Upper lobe of left lung (tissue), 6 donors: ENCODE data around the gene AGTR1. TPM values are rescaled to one million over a fixed set of nuclear protein-coding genes. Genes with fewer than 3 reads are reported as not detected.

ENCODE experiments used
- ATAC-seq, 2 donors: fragments of 200-7000 bp; cut with Tn5 transposase; one replicate each; pipeline ENCODE4 v1.9.1; 2022; ENCODE audit warnings: mild to moderate bottlenecking in 2 of 2, moderate library complexity in 2 of 2; ENCODE audit not compliant: low FRiP score in 2 of 2
- DNase-seq, 2 donors: peaks; one replicate each; pipeline ENCODE4 v3.0.0-alpha.2; 2019 to 2020
- H3K27ac ChIP-seq, 4 donors: fragments of 200-600 bp; sonication (generic); one replicate each; pipeline ENCODE4 v1.5.1; 2016 to 2019
- H3K27me3 ChIP-seq, 4 donors: fragments of 200-600 bp; sonication (generic); one replicate each; pipeline ENCODE4 v1.5.1; 2017 to 2019
- H3K36me3 ChIP-seq, 4 donors: fragments of 200-600 bp; sonication (generic); one replicate each; pipeline ENCODE4 v1.5.1; 2016 to 2019
- H3K4me1 ChIP-seq, 4 donors: fragments of 200-600 bp; sonication (generic); one replicate each; pipeline ENCODE4 v1.5.1; 2018 to 2019
- H3K4me3 ChIP-seq, 4 donors: fragments of 200-600 bp; sonication (generic); one replicate each; pipeline ENCODE4 v1.5.1; 2017 to 2019; ENCODE audit warnings: mild to moderate bottlenecking in 2 of 4, moderate library complexity in 1 of 4
- H3K9me3 ChIP-seq, 4 donors: fragments of 200-600 bp; sonication (generic); one replicate each; pipeline ENCODE4 v1.5.1; 2018 to 2019
- CTCF ChIP-seq, 6 experiments: fragments of 450-650 bp in 4 of 6; fragments of 200-600 bp in 2 of 6; sonication (generic) in 2 of 6; IDR thresholded peaks; one replicate each; pipeline ENCODE4 v1.5.1; 2016 to 2019; ENCODE audit warnings: antibody characterized with exemption in 6 of 6
- EP300 ChIP-seq, 4 donors: sonication (generic); formaldehyde crosslinking; IDR thresholded peaks; one replicate each; pipeline ENCODE4 v1.5.1; 2017; ENCODE audit warnings: antibody characterized with exemption in 4 of 4, control low read depth in 2 of 4
- POLR2A ChIP-seq, 4 donors: fragments of 450-650 bp; IDR thresholded peaks; one replicate each; pipeline ENCODE4 v1.5.1; 2016 to 2017; ENCODE audit warnings: antibody characterized with exemption in 4 of 4, mild to moderate bottlenecking in 2 of 4
- POLR2AphosphoS5 ChIP-seq, 2 donors: sonication (generic); formaldehyde crosslinking; IDR thresholded peaks; one replicate each; pipeline ENCODE4 v1.5.1; 2017; ENCODE audit warnings: antibody characterized with exemption in 2 of 2
- WGBS, 2 donors: methylation state at CpG; one replicate each; pipeline ENCODE4 v1.1.5; 2017 to 2018; 5-methylcytosine and 5-hydroxymethylcytosine counted together
- total RNA-seq, 6 donors: library from RNA; depleted of rRNA in 4 of 6; stranded (reverse); fragments of >200 nt in 4 of 6; gene quantifications; one replicate each; pipeline versions ENCODE4 v1.1.0 to v1.2.1, GENCODE V29; 2016 to 2021
- donor health status: DM: no; HTN: no; CAD: no; lungs with moderate emphysema.
- donor health status: DM: no; HTN: yes; CAD: no; lungs with severe emphysema.

Gene AGTR1
- total RNA-seq, 6 donors from 2014 or later, result 4.6 to 9.3 (median 5.9) TPM

GRCh38 chr3:148741219-148741618 lies 43.5 kb downstream of the AGTR1 start:
- no peaks in the 10 kb centered on the region for H3K27me3 ChIP-seq
- H3K9me3 ChIP-seq, result no peaks in the 10 kb centered on the region
- no peak overlapping the region for H3K4me3 ChIP-seq
- TF ChIP-seq CTCF (IDR thresholded peaks at IDR 0.05), result no peak
- no peak for TF ChIP-seq POLR2AphosphoS5 (IDR thresholded peaks at IDR 0.05)
- TF ChIP-seq EP300 (IDR thresholded peaks at IDR 0.05), result no peak
- TF ChIP-seq POLR2A (IDR thresholded peaks at IDR 0.05), result no peak
- 95 to 99% methylated on average over 10 of the region's 10 CpGs for WGBS, 2 donors
- DNase-seq, result no peak
- no peaks in the 10 kb centered on the region for H3K4me1 ChIP-seq
- no peak overlapping the region for H3K27ac ChIP-seq
- no peaks in the 10 kb centered on the region for H3K36me3 ChIP-seq
- no peak for ATAC-seq

- TF ChIP-seq POLR2AphosphoS5 (IDR thresholded peaks at IDR 0.05) (no peak), CTCF (IDR thresholded peaks at IDR 0.05) (no peak)
- H3K4me3 ChIP-seq, result no peak overlapping the region
- H3K4me1 ChIP-seq, result no peaks in the 10 kb centered on the region
- DNase-seq, result no peak
- no peaks in the 10 kb centered on the region for H3K9me3 ChIP-seq
- WGBS, 2 donors, result 87 to 88% methylated on average over 6 of the region's 6 CpGs
- H3K36me3 ChIP-seq, result no peaks in the 10 kb centered on the region
- no peak for ATAC-seq
- no peaks in the 10 kb centered on the region for H3K27me3 ChIP-seq
- no peak overlapping the region for H3K27ac ChIP-seq
Measured at GRCh38 chr3:148742118-148742517, 44.4 kb downstream of the AGTR1 start.

DNA sequence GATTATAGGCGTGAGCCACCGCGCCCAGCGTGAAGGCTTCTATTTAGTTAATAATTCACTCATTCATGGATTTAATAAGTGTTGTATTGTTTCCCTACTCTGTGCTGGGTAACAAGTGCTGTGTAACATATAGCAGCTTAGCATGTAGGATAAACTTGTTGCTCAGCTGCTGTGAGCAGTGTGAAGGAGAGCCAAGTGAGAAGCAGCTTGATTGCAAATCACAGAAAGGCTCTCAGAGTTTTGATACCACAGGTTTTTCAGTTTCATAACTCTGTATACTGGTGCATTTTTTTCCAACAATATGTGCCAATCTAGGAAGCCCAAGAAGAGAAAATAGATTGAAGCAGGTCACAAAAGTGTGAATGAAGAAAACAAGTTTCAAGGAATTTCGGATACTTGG lies 48.4 kb downstream of the AGTR1 start:
- no peaks in the 10 kb centered on the region for H3K4me1 ChIP-seq
- no peak overlapping the region for H3K4me3 ChIP-seq
- no peaks in the 10 kb centered on the region for H3K27me3 ChIP-seq
- no peak overlapping the region for H3K27ac ChIP-seq
- H3K9me3 ChIP-seq, result no peaks in the 10 kb centered on the region
- 96 to 98% methylated on average over 5 of the region's 5 CpGs for WGBS, 2 donors
- no peak for TF ChIP-seq POLR2AphosphoS5 (IDR thresholded peaks at IDR 0.05)
- TF ChIP-seq EP300 (IDR thresholded peaks at IDR 0.05), result no peak
- no peak for TF ChIP-seq POLR2A (IDR thresholded peaks at IDR 0.05)
- TF ChIP-seq CTCF (IDR thresholded peaks at IDR 0.05), result no peak
- DNase-seq, result no peak
- no peaks in the 10 kb centered on the region for H3K36me3 ChIP-seq
- no peak for ATAC-seq

GRCh38 chr3:148748283-148748682 lies 50.6 kb downstream of the AGTR1 start:
- ATAC-seq (no peak), DNase-seq (no peak)
- TF ChIP-seq EP300 (IDR thresholded peaks at IDR 0.05) (no peak), CTCF (IDR thresholded peaks at IDR 0.05) (no peak), POLR2A (IDR thresholded peaks at IDR 0.05) (no peak), POLR2AphosphoS5 (IDR thresholded peaks at IDR 0.05) (no peak)
- Histone ChIP-seq H3K27ac (no peak overlapping the region), H3K4me1 (no peaks in the 10 kb centered on the region), H3K36me3 (no peaks in the 10 kb centered on the region), H3K27me3 (no peaks in the 10 kb centered on the region), H3K9me3 (no peaks in the 10 kb centered on the region), H3K4me3 (no peak overlapping the region)
- WGBS, 2 donors, result 10 to 12% methylated on average over 3 of the region's 3 CpGs

DNA sequence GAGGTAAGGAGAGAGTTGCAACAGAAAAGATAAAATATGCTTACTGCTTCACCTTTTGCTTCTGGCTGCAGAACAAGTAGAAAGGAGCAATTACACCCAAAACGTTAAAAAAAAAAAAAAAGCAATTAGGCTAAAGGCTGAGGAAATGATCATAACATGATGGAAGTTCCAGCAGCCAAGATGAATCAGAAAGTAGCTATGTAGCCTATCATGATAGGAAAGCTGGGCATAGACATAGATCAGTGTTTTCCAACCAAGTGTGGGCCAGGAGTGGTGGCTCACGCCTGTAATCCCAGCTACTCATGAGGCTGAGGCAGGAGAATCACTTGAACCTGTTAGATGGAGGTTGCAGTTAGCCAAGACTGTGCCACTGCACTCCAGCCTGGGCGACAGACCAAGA lies 52.6 kb downstream of the AGTR1 start:
- H3K27me3 ChIP-seq, result no peaks in the 10 kb centered on the region
- H3K9me3 ChIP-seq, result no peaks in the 10 kb centered on the region
- WGBS, 2 donors, result 77 to 82% methylated on average over 3 of the region's 3 CpGs
- H3K4me1 ChIP-seq, result no peaks in the 10 kb centered on the region
- H3K36me3 ChIP-seq, result no peaks in the 10 kb centered on the region
- no peak overlapping the region for H3K27ac ChIP-seq
- TF ChIP-seq CTCF (IDR thresholded peaks at IDR 0.05) (no peak), POLR2A (IDR thresholded peaks at IDR 0.05) (no peak), EP300 (IDR thresholded peaks at IDR 0.05) (no peak), POLR2AphosphoS5 (IDR thresholded peaks at IDR 0.05) (no peak)
- DNase-seq, result no peak
- no peak for ATAC-seq
- H3K4me3 ChIP-seq, result no peak overlapping the region
